Measurements from ENCODE around the gene CDC42BPB.

DNA sequence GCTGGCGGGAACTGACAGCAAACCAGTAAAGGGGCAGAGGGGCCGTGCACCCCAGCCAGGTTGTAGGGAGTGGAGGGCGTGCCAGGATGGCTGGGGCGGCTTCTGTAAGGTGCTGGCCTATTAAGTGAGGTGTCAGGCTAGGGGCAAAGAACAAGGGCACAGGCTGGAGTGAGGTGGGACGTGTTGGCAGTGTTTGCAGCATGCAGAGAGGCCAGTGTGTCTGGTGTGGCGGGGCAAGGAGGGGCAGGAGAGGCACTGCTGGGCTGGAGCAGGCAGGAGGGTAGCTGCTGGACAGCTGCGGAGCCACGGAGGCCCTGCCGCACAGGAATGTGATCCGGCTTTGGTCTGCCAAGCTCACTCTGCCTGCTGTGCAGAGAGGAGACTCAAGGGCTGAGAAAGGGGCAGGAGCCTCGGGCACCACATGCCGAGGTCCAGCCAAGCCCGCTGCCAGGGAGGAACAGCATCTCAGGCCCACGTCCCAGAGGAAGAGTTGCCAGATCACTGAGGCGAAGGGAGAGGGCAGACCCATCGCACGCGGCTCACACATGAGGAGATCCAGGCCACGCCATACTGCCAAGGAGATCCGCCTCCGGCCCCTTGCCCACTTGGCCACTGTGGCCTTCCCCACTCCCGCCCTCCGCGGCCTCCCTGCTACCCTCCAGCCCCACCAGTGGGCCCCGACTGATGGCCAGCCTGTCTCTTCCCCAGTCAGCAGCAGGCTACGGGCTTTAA is 88.1 kb downstream of the CDC42BPB start:
- TF ChIP-seq, protein P1, sequence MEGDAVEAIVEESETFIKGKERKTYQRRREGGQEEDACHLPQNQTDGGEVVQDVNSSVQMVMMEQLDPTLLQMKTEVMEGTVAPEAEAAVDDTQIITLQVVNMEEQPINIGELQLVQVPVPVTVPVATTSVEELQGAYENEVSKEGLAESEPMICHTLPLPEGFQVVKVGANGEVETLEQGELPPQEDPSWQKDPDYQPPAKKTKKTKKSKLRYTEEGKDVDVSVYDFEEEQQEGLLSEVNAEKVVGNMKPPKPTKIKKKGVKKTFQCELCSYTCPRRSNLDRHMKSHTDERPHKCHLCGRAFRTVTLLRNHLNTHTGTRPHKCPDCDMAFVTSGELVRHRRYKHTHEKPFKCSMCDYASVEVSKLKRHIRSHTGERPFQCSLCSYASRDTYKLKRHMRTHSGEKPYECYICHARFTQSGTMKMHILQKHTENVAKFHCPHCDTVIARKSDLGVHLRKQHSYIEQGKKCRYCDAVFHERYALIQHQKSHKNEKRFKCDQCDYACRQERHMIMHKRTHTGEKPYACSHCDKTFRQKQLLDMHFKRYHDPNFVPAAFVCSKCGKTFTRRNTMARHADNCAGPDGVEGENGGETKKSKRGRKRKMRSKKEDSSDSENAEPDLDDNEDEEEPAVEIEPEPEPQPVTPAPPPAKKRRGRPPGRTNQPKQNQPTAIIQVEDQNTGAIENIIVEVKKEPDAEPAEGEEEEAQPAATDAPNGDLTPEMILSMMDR (IDR thresholded peaks at IDR 0.05; ENCODE audit: low read depth, low read length) = no peak
- TF ChIP-seq MYC (IDR thresholded peaks at IDR 0.05; ENCODE audit: low read depth, low read length) = no peak
- no peak for TF ChIP-seq POLR2A (IDR thresholded peaks at IDR 0.05; ENCODE audit: extremely low read depth, insufficient read length)
- TF ChIP-seq, protein P2, sequence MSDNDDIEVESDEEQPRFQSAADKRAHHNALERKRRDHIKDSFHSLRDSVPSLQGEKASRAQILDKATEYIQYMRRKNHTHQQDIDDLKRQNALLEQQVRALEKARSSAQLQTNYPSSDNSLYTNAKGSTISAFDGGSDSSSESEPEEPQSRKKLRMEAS (IDR thresholded peaks at IDR 0.05; ENCODE audit: low read depth, low read length) = no peak
